ENCODE results near the gene CISTR.

GRCh38 chr12:53703756-53704155, 48.0 kb downstream of the CISTR start:
- TF ChIP-seq, protein P1, sequence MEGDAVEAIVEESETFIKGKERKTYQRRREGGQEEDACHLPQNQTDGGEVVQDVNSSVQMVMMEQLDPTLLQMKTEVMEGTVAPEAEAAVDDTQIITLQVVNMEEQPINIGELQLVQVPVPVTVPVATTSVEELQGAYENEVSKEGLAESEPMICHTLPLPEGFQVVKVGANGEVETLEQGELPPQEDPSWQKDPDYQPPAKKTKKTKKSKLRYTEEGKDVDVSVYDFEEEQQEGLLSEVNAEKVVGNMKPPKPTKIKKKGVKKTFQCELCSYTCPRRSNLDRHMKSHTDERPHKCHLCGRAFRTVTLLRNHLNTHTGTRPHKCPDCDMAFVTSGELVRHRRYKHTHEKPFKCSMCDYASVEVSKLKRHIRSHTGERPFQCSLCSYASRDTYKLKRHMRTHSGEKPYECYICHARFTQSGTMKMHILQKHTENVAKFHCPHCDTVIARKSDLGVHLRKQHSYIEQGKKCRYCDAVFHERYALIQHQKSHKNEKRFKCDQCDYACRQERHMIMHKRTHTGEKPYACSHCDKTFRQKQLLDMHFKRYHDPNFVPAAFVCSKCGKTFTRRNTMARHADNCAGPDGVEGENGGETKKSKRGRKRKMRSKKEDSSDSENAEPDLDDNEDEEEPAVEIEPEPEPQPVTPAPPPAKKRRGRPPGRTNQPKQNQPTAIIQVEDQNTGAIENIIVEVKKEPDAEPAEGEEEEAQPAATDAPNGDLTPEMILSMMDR (IDR thresholded peaks at IDR 0.05) = no peak
- TF ChIP-seq POLR2A (IDR thresholded peaks at IDR 0.05) = no peak

All from testis (tissue), 2 donors.